HEK293T (cell line): ENCODE measurements around the gene PROS1.

Experiments used
- CTCF ChIA-PET: fragments of 350-600 bp; formaldehyde crosslinking; extraction: SDS; loops from one replicate; lab custom pipeline; 2021; ENCODE audit warnings: antibody characterized with exemption, inconsistent platforms; lab: Yijun Ruan, JAX
- POLR2A ChIA-PET: fragments of 350-600 bp; formaldehyde crosslinking; extraction: SDS; loops from one replicate; lab custom pipeline; 2020; ENCODE audit warnings: antibody characterized with exemption, inconsistent platforms; lab: Yijun Ruan, JAX
- DNase-seq: peaks from one replicate; pipeline ENCODE4 v3.0.0; 2012; ENCODE audit warnings: mixed read lengths; ENCODE audit errors: extremely low spot score
- ARNT ChIP-seq: fragments of 450-650 bp; IDR thresholded peaks from 2 replicates; pipeline ENCODE4 v1.6.1; 2017; ENCODE audit warnings: mild to moderate bottlenecking
- BHLHE40 ChIP-seq: fragments of 450-650 bp; IDR thresholded peaks from 2 replicates; pipeline ENCODE4 v1.6.1; 2016; ENCODE audit warnings: mild to moderate bottlenecking, moderate library complexity, borderline replicate concordance
- CTBP1 ChIP-seq: fragments of 450-650 bp; IDR thresholded peaks from 2 replicates; pipeline ENCODE4 v1.6.1; 2016; ENCODE audit warnings: borderline replicate concordance
- ELF4 ChIP-seq: fragments of 450-650 bp; IDR thresholded peaks from 2 replicates; pipeline ENCODE4 v1.6.1; 2017; ENCODE audit warnings: antibody characterized with exemption
- FOXA1 ChIP-seq: fragments of 450-650 bp; IDR thresholded peaks from 2 replicates; pipeline ENCODE4 v1.6.1; 2016; ENCODE audit warnings: mild to moderate bottlenecking
- FOXK2 ChIP-seq: fragments of 450-650 bp; IDR thresholded peaks from 2 replicates; pipeline ENCODE4 v1.6.1; 2016; ENCODE audit warnings: mild to moderate bottlenecking
- FOXM1 ChIP-seq: fragments of 450-650 bp; IDR thresholded peaks from 2 replicates; pipeline ENCODE4 v1.6.1; 2017; ENCODE audit warnings: mild to moderate bottlenecking, borderline replicate concordance
- HDGF ChIP-seq: fragments of 450-650 bp; IDR thresholded peaks from 2 replicates; pipeline ENCODE4 v1.6.1; 2017; ENCODE audit warnings: antibody characterized with exemption, borderline replicate concordance
- L3MBTL2 ChIP-seq: fragments of 450-650 bp; conservative IDR thresholded peaks from 2 replicates; pipeline ENCODE4 v1.6.1; 2016; ENCODE audit warnings: mild to moderate bottlenecking
- LEF1 ChIP-seq: fragments of 450-650 bp; IDR thresholded peaks from 2 replicates; pipeline ENCODE4 v1.6.1; 2017; ENCODE audit warnings: mild to moderate bottlenecking, borderline replicate concordance
- NFRKB ChIP-seq: fragments of 450-650 bp; IDR thresholded peaks from 2 replicates; pipeline ENCODE4 v1.6.1; 2016; ENCODE audit warnings: mild to moderate bottlenecking, moderate library complexity
- PKNOX1 ChIP-seq: fragments of 450-650 bp; IDR thresholded peaks from 2 replicates; pipeline ENCODE4 v1.6.1; 2016
- SP1 ChIP-seq: fragments of 450-650 bp; IDR thresholded peaks from 2 replicates; pipeline ENCODE4 v1.6.1; 2017
- SUZ12 ChIP-seq: fragments of 450-650 bp; IDR thresholded peaks from 2 replicates; pipeline ENCODE4 v1.6.1; 2016; ENCODE audit warnings: mild to moderate bottlenecking
- TARDBP ChIP-seq: fragments of 450-650 bp; IDR thresholded peaks from 2 replicates; pipeline ENCODE4 v1.6.1; 2016
- ZNF384 ChIP-seq: fragments of 450-650 bp; IDR thresholded peaks from 2 replicates; pipeline ENCODE4 v1.6.1; 2016

PROS1 gene

GRCh38 chr3:93973131-93974126 is at the start of gene PROS1:
Gene PROS1, minus strand, starts transcription at chr3:93973896. Its CDS starts 147 bp downstream, at chr3:93973749.
- ChIA-PET CTCF (interaction anchor here (0.6 kb wide), 1 partner anchor 1780 kb away, joined by 11 read pairs; no protein-coding TSS in a partner anchor), POLR2A (interaction anchor here (0.8 to 2.2 kb wide), 12 partner anchors 9 to 383 kb away, joined by 3 to 15 read pairs (median 3); partner anchors contain the start of genes DHFR2 and NSUN3)
- peak; percentile 64 for DNase-seq
- TF ChIP-seq FOXA1: no peak
- no peak for TF ChIP-seq NFRKB
- no peak for TF ChIP-seq SP1
- TF ChIP-seq CTBP1: no peak
- TF ChIP-seq FOXM1: 0 out of 2 replicates have a peak, but pooled peaks have one; percentile 23

- TF ChIP-seq PKNOX1: no peak
- TF ChIP-seq ZNF384: no peak
- TF ChIP-seq ARNT: no peak
- no peak for TF ChIP-seq ELF4
- TF ChIP-seq FOXM1: no peak
- no peak for TF ChIP-seq L3MBTL2
- no peak for TF ChIP-seq CTBP1
- no peak for TF ChIP-seq FOXK2
- TF ChIP-seq FOXA1: no peak
- no peak for TF ChIP-seq SUZ12
- TF ChIP-seq TARDBP: no peak
- no peak for TF ChIP-seq SP1
- TF ChIP-seq NFRKB: no peak
- TF ChIP-seq HDGF: no peak
- TF ChIP-seq LEF1: no peak
- no peak for TF ChIP-seq BHLHE40
- CTCF ChIA-PET: interaction anchor here (0.6 kb wide), 1 partner anchor 42 kb away, joined by 3 read pairs; no protein-coding TSS in a partner anchor
- POLR2A ChIA-PET: interaction anchor here (1.3 to 2.2 kb wide), 2 partner anchors 42 to 43 kb away, joined by 5 to 8 read pairs; partner anchors contain the start of genes DHFR2 and NSUN3
- DNase-seq: no peak
Observed at GRCh38 chr3:94020293-94020692, 46.6 kb upstream of the PROS1 start.

- ChIA-PET POLR2A (interaction anchor here (1.3 kb wide), 1 partner anchor 43 kb away, joined by 5 read pairs; the partner anchor contains the start of genes DHFR2 and NSUN3), CTCF (interaction anchor here (0.6 kb wide), 1 partner anchor 42 kb away, joined by 3 read pairs; no protein-coding TSS in a partner anchor)
- DNase-seq: no peak
- no peak for TF ChIP-seq PKNOX1
- TF ChIP-seq SP1: no peak
- no peak for TF ChIP-seq ELF4
- TF ChIP-seq ARNT: no peak
- TF ChIP-seq TARDBP: no peak
- no peak for TF ChIP-seq FOXM1
- no peak for TF ChIP-seq LEF1
- TF ChIP-seq ZNF384: no peak
Observed at GRCh38 chr3:94019659-94020058, 46.0 kb upstream of the PROS1 start.

GRCh38 chr3:94015025-94015424 is 41.3 kb upstream of the PROS1 start:
- CTCF ChIA-PET: no interaction called here
- DNase-seq: no peak
- TF ChIP-seq ARNT (no peak), FOXM1 (no peak), ZNF384 (no peak), LEF1 (no peak), FOXA1 (no peak), PKNOX1 (no peak), ELF4 (no peak)
- POLR2A ChIA-PET: no interaction called here

- POLR2A ChIA-PET: no interaction called here
- CTCF ChIA-PET: no interaction called here
- no peak for TF ChIP-seq FOXM1
- TF ChIP-seq CTBP1: no peak
- TF ChIP-seq TARDBP: no peak
- no peak for TF ChIP-seq SUZ12
- TF ChIP-seq NFRKB: no peak
- no peak for TF ChIP-seq FOXK2
- no peak for TF ChIP-seq ARNT
- no peak for TF ChIP-seq L3MBTL2
- TF ChIP-seq SP1: no peak
- no peak for TF ChIP-seq BHLHE40
- DNase-seq: no peak
Observed at GRCh38 chr3:94012185-94012584, 38.5 kb upstream of the PROS1 start.

- TF ChIP-seq SP1: no peak
- no peak for TF ChIP-seq BHLHE40
- TF ChIP-seq CTBP1: no peak
- no peak for TF ChIP-seq ELF4
- TF ChIP-seq FOXK2: no peak
- TF ChIP-seq FOXM1: no peak
- TF ChIP-seq ARNT: no peak
- TF ChIP-seq SUZ12: no peak
- no peak for TF ChIP-seq FOXA1
- TF ChIP-seq L3MBTL2: no peak
- CTCF ChIA-PET: no interaction called here
- POLR2A ChIA-PET: no interaction called here
- no peak for DNase-seq
Observed at GRCh38 chr3:94011233-94011711, 37.6 kb upstream of the PROS1 start.
